GM12878 (cell line): Measurements from ENCODE around the gene DIP2A. TPM values are rescaled to one million over a fixed set of nuclear protein-coding genes. Genes with fewer than 3 reads are reported as not detected.

Experiments used
- ATAC-seq: fragments of 200-7000 bp; cut with Tn5 transposase; 3 replicates; pipeline ENCODE4 v1.9.1; 2020; ENCODE audit warnings: mild to moderate bottlenecking, moderate library complexity
- BruUV-seq: library from RNA; stranded (reverse); fragments of 400-500 nt; replicated peaks from 2 replicates; lab custom pipeline; 2021; lab: Mats Ljungman, UMichigan
- CTCF ChIA-PET: fragments of 300-600 bp; sonication (Branson Sonifier 250); formaldehyde crosslinking; extraction: SDS; loops from one replicate; lab custom pipeline; 2021; ENCODE audit warnings: inconsistent platforms; lab: Yijun Ruan, JAX
- POLR2A ChIA-PET: fragments of 350-600 bp; formaldehyde crosslinking; extraction: SDS; loops from one replicate; lab custom pipeline; 2021; ENCODE audit warnings: inconsistent platforms; lab: Charles Lee
- RAD21 ChIA-PET: fragments of 300-600 bp; sonication (Branson Sonifier 250); formaldehyde crosslinking; loops from one replicate; lab custom pipeline; 2023; ENCODE audit warnings: antibody characterized with exemption; ENCODE audit not compliant: unreplicated experiment; lab: Charles Lee
- SMC1A ChIA-PET: fragments of 300-600 bp; sonication (Branson Sonifier 250); formaldehyde crosslinking; loops from one replicate; lab custom pipeline; 2023; ENCODE audit not compliant: unreplicated experiment, uncharacterized antibody; lab: Charles Lee
- DNase-seq: peaks from one replicate; pipeline ENCODE4 v3.0.0-alpha.2; 2011; ENCODE audit warnings: low read depth, low spot score
- FAIRE-seq: peaks from 3 replicates; lab custom pipeline; 2011; peaks lifted over from hg19 to GRCh38; lab: Jason Lieb, UNC
- H2AFZ ChIP-seq: 2 replicates; pipeline ENCODE4 v1.6.0; 2011; ENCODE audit warnings: low read depth, low read length, control low read depth; ENCODE audit not compliant: control insufficient read depth
- H3K27ac ChIP-seq: 2 replicates; pipeline ENCODE4 v1.5.1; 2011; ENCODE audit warnings: control low read depth; ENCODE audit not compliant: control insufficient read depth, insufficient read depth
- H3K27me3 ChIP-seq, 2 experiments: replicated peaks in 1 of 2; 2 replicates each; pipeline versions ENCODE4 v1.6.0 to v1.6.1; 2011; ENCODE audit warnings: low read length in 1 of 2; ENCODE audit not compliant: control insufficient read depth in 2 of 2, insufficient read depth in 2 of 2
- H3K36me3 ChIP-seq, 2 experiments: 2 replicates each; pipeline ENCODE4 v1.5.1; 2011; ENCODE audit warnings: low read length in 1 of 2; ENCODE audit not compliant: control insufficient read depth in 2 of 2, insufficient read depth in 2 of 2
- H3K4me1 ChIP-seq: 2 replicates; pipeline ENCODE4 v1.6.1; 2011; ENCODE audit warnings: mild to moderate bottlenecking, low read length, moderate library complexity, mixed read lengths; ENCODE audit not compliant: control insufficient read depth, insufficient read depth
- H3K4me2 ChIP-seq: 2 replicates; pipeline ENCODE4 v1.6.0; 2011; ENCODE audit warnings: control low read depth; ENCODE audit not compliant: control insufficient read depth, insufficient read depth
- H3K4me3 ChIP-seq: fragments of 200-600 bp; sonication (generic); 2 replicates; pipeline ENCODE4 v1.5.1; 2016
- H3K79me2 ChIP-seq: 2 replicates; pipeline ENCODE4 v1.6.0; 2011; ENCODE audit warnings: low read length; ENCODE audit not compliant: control insufficient read depth, insufficient read depth
- H3K9ac ChIP-seq: 2 replicates; pipeline ENCODE4 v1.8.0; 2011; ENCODE audit warnings: low read length, control low read depth, mixed read lengths; ENCODE audit not compliant: control insufficient read depth, insufficient read depth
- H3K9me3 ChIP-seq: replicated peaks from 3 replicates; pipeline ENCODE4 v1.5.1; 2011; ENCODE audit warnings: mild to moderate bottlenecking, low read length; ENCODE audit not compliant: control insufficient read depth, insufficient read depth
- H4K20me1 ChIP-seq: 2 replicates; pipeline ENCODE4 v1.6.0; 2011; ENCODE audit not compliant: control insufficient read depth, insufficient read depth
- ATF3 ChIP-seq: IDR thresholded peaks from 2 replicates; pipeline ENCODE4 v1.6.1; 2011; ENCODE audit warnings: low read depth, mild to moderate bottlenecking, low read length, moderate library complexity, borderline replicate concordance; ENCODE audit errors: extremely low read depth
- BCL3 ChIP-seq: IDR thresholded peaks from 2 replicates; pipeline ENCODE4 v1.6.1; 2011; ENCODE audit warnings: borderline replicate concordance, low read depth, mild to moderate bottlenecking, moderate library complexity, low read length; ENCODE audit not compliant: insufficient read depth, poor library complexity, severe bottlenecking
- EP300 ChIP-seq, 2 experiments: fragments of 150-350 bp in 1 of 2; IDR thresholded peaks; 2 replicates each; pipeline ENCODE4 v1.6.1; 2011 to 2012; ENCODE audit warnings: low read depth in 2 of 2, low read length in 2 of 2, borderline replicate concordance in 1 of 2, improper control_type of control experiment in 1 of 2, inconsistent platforms in 1 of 2; ENCODE audit not compliant: control insufficient read depth in 1 of 2
- MTA2 ChIP-seq: fragments of 450-650 bp; IDR thresholded peaks from 2 replicates; pipeline ENCODE4 v1.6.1; 2016; ENCODE audit warnings: low read depth, mild to moderate bottlenecking, moderate library complexity
- MTA3 ChIP-seq: IDR thresholded peaks from 2 replicates; pipeline ENCODE4 v1.6.1; 2012; ENCODE audit warnings: low read length, inconsistent platforms, borderline replicate concordance
- PKNOX1 ChIP-seq: fragments of 450-650 bp; IDR thresholded peaks from 2 replicates; pipeline ENCODE4 v1.6.1; 2016; ENCODE audit warnings: mild to moderate bottlenecking
- RB1 ChIP-seq: fragments of 450-650 bp; formaldehyde crosslinking; IDR thresholded peaks from 2 replicates; pipeline ENCODE4 v1.6.1; 2017; ENCODE audit warnings: mild to moderate bottlenecking, borderline replicate concordance
- RELB ChIP-seq: fragments of 450-650 bp; IDR thresholded peaks from 2 replicates; pipeline ENCODE4 v1.6.1; 2017; ENCODE audit warnings: low read depth, mild to moderate bottlenecking, moderate library complexity
- USF1 ChIP-seq: IDR thresholded peaks from 2 replicates; pipeline ENCODE4 v1.6.1; 2011; ENCODE audit warnings: borderline replicate concordance, low read depth, mild to moderate bottlenecking, moderate library complexity, mixed read lengths, low read length; ENCODE audit not compliant: insufficient read depth; ENCODE audit errors: extremely low read length
- ZNF687 ChIP-seq: fragments of 450-650 bp; IDR thresholded peaks from 2 replicates; pipeline ENCODE4 v1.6.1; 2017; ENCODE audit warnings: mild to moderate bottlenecking, moderate library complexity
- WGBS: methylation state at CpG from one replicate; pipeline ENCODE4 v1.1.6; 2016; ENCODE audit warnings: low lambda C conversion rate; ENCODE audit not compliant: insufficient replicate concordance, insufficient coverage; ENCODE audit errors: missing lambda C conversion rate; 5-methylcytosine and 5-hydroxymethylcytosine counted together
- in situ Hi-C: fragments of 300-500 bp; cut with MboI; formaldehyde crosslinking; loops from 9 replicates; pipeline ENCODE4 v1.14.3; 2018; ENCODE audit warnings: mixed read lengths
- intact Hi-C: fragments of 100-400 bp; cut with micrococcal nuclease; formaldehyde crosslinking; loops from one replicate; pipeline ENCODE4 v1.14.2; 2022; ENCODE audit not compliant: unreplicated experiment
- polyA plus RNA-seq, 11 experiments: library from polyadenylated mRNA; depleted of rRNA in 4 of 11; unstranded in 6 of 11; stranded (reverse) in 5 of 11; fragments of >200 nt; fragmentation: Nextera tagmentation in 4 of 11; fragmentation: Illumina TruSeq in 1 of 11; extraction: Ambion mirVana in 4 of 11; extraction: Trizol in 1 of 11; gene quantifications; 1 replicate in 1 of 11; 2 replicates in 10 of 11; pipeline versions ENCODE4 v1.2.1 to v1.2.3, GENCODE V29; 2011 to 2016; ENCODE audit warnings: inconsistent platforms in 2 of 11, missing spikeins in 2 of 11, low read depth in 1 of 11
- total RNA-seq, 4 experiments: library from RNA; depleted of rRNA in 3 of 4; stranded (reverse); fragments of >200 nt in 3 of 4; fragmentation: Illumina TruSeq in 1 of 4; extraction: Trizol in 1 of 4; gene quantifications; 2 replicates each; pipeline versions ENCODE4 v1.2.1 to v1.2.3, GENCODE V29; 2013 to 2021

DIP2A gene
- total and polyA plus RNA-seq, 10 of the 15 experiments (the other 5 are each of a cell fraction or from before 2014, with no cell fraction given) = 1.7 to 25.5 (median 12.2) TPM

GRCh38 chr21:46549650-46550049 lies 91.0 kb downstream of the DIP2A start:
- intact Hi-C loops (no loop called here), in situ Hi-C loops (no loop called here)
- Histone ChIP-seq H4K20me1 (no peaks in the 10 kb centered on the region), H3K27me3 (no peaks in the 10 kb centered on the region), H3K9me3 (no peaks in the 10 kb centered on the region), H3K27ac (no peak overlapping the region), H3K9ac (no peak overlapping the region), H3K36me3 (peaks cover 10 to 16% of the 10 kb centered on the region in 2 experiments; a peak in 3 of 4 replicates), H3K4me1 (no peaks in the 10 kb centered on the region; the same call in 1 of the 2 replicates), H3K79me2 (no peaks in the 10 kb centered on the region), H2AFZ (no peak overlapping the region), H3K4me2 (no peak overlapping the region), H3K4me3 (no peak overlapping the region)
- FAIRE-seq = no peak
- RAD21 ChIA-PET = no interaction called here
- no peak for ATAC-seq
- WGBS = 97% methylated on average over 18 of the region's 18 CpGs
- no peak for DNase-seq
- SMC1A ChIA-PET = interaction anchor here (0.9 kb wide), 1 partner anchor 49 kb away, joined by 5 read pairs; no protein-coding TSS in a partner anchor
- CTCF ChIA-PET = no interaction called here
- BruUV-seq = no TSS peak
- POLR2A ChIA-PET = no interaction called here
- no peak for TF ChIP-seq ATF3
- no peak for TF ChIP-seq RELB
- no peak for TF ChIP-seq MTA2
- TF ChIP-seq ZNF687 = no peak
- TF ChIP-seq USF1 = no peak
- TF ChIP-seq BCL3 = no peak
- no peak for TF ChIP-seq RB1
- no peak for TF ChIP-seq EP300 (IDR thresholded peaks at IDR 0.05; ENCODE audit: borderline replicate concordance in 1 of 2, control insufficient read depth in 1 of 2, low read depth in 2 of 2, low read length in 2 of 2)
- no peak for TF ChIP-seq PKNOX1
- no peak for TF ChIP-seq MTA3
